Measurements from ENCODE around the gene CYP39A1. TPM values are rescaled to one million over a fixed set of nuclear protein-coding genes. Genes with fewer than 3 reads are reported as not detected.

Gene CYP39A1
- total RNA-seq, 2 donors from 2014 or later: not detected

DNA sequence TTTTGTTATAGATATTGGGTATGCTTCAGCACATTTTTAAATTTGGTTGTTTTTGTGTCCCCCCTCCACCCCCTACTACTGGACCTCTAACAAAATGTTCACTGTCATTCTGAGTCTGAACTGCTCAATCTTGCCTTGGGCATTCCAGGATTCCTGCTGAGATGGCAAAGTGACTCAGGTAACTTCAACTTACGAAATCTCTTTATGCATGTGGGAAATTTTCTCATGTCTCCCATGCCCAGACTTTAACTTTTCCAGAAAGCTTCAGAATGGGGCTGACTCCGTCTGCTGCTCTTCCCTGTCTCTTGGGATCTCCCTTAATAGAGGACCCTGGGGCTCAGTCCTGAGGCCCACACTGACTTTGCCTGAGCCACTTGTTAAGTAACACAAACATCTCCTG lies 14.0 kb downstream of the CYP39A1 start:
- ATAC-seq (replicated peaks in 1 of 2) (no peak), DNase-seq (no peak)
- H3K4me1 Mint-ChIP-seq (ENCODE audit: low read depth): peaks cover 11% of the 10 kb centered on the region
- no peak overlapping the region for H3K4me3 Mint-ChIP-seq
- no peaks in the 10 kb centered on the region for H3K36me3 Mint-ChIP-seq (ENCODE audit: insufficient read depth in 2 of 2)
- H3K27me3 Mint-ChIP-seq (ENCODE audit: low read depth): peaks cover 39% of the 10 kb centered on the region
- H3K9me3 Mint-ChIP-seq: peaks cover 3% of the 10 kb centered on the region in 2 donors
- no peak overlapping the region for H3K27ac Mint-ChIP-seq

DNA sequence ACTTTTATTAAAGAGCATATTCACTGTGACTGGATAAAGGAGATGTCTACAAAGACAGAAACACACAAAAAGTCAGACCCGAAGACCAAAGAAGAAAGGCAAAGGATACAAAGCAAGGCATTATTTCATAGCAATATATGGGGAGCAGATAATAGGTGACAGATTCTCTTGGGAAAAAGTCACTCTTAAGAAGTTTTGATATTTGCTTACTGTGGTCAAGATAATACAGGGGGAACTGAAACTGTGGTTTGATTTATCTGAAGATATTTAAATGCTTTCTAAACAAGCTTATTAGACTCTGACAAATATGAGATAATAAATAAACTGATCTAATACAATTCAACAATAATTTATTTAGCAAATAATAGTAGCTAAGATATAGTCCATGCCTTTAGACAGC lies 14.7 kb downstream of the CYP39A1 start:
- Mint-ChIP-seq H3K4me3 (no peak overlapping the region), H3K9me3 (peaks cover 3% of the 10 kb centered on the region in 2 donors), H3K27ac (no peak overlapping the region), H3K4me1 (ENCODE audit: low read depth) (peaks cover 4% of the 10 kb centered on the region), H3K27me3 (ENCODE audit: low read depth) (peaks cover 37% of the 10 kb centered on the region), H3K36me3 (ENCODE audit: insufficient read depth in 2 of 2) (no peaks in the 10 kb centered on the region)
- ATAC-seq (replicated peaks in 1 of 2) (no peak), DNase-seq (no peak)

DNA sequence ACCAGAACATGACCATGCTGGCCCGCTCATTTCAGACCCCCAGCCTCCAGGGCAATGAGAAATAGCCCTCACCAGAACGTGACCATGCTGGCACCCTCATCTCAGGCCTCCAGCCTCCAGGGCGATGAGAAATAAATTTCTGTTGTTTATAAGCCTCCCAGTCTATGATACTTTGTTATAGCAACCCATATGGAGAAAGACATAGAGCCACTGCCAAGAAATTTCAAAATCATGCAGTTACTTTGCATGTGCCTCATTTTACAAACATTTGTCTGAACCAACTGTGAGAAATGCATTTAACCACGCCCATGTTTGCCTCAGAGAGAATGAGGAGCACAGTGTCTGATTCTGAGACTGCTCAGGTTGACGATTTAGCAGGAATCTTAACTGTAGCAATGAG lies 15.5 kb downstream of the CYP39A1 start:
- H3K9me3 Mint-ChIP-seq: no peaks in the 10 kb centered on the region
- no peak overlapping the region for H3K27ac Mint-ChIP-seq
- ATAC-seq (replicated peaks in 1 of 2) (no peak), DNase-seq (no peak)
- no peaks in the 10 kb centered on the region for H3K4me1 Mint-ChIP-seq (ENCODE audit: low read depth)
- H3K27me3 Mint-ChIP-seq (ENCODE audit: low read depth): peaks cover 39% of the 10 kb centered on the region
- H3K36me3 Mint-ChIP-seq (ENCODE audit: insufficient read depth in 2 of 2): no peaks in the 10 kb centered on the region
- H3K4me3 Mint-ChIP-seq: no peak overlapping the region

DNA sequence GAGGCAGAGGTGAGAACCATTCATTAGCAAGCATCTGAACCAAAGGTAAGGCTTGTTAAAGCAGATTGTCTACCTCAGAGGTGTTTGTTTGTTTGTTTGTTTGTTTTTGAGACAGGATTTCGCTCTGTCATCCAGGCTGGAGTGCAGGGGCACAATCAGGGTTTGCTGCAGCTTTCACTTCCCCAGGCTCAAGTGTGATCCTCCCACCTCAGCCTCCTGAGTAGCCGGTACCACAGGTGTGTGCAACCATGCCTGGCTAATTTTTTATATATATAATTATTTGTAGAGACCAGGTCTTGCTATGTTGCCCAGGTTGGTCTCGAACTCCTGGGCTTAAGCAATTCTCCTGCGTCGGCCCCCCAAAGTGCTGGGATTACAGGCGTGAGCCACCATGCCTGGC lies 17.2 kb downstream of the CYP39A1 start:
- H3K9me3 Mint-ChIP-seq: no peaks in the 10 kb centered on the region
- H3K27ac Mint-ChIP-seq: no peak overlapping the region
- ATAC-seq (replicated peaks in 1 of 2) (no peak), DNase-seq (no peak)
- H3K36me3 Mint-ChIP-seq (ENCODE audit: insufficient read depth in 2 of 2): no peaks in the 10 kb centered on the region
- no peaks in the 10 kb centered on the region for H3K4me1 Mint-ChIP-seq (ENCODE audit: low read depth)
- H3K4me3 Mint-ChIP-seq: no peak overlapping the region
- peaks cover 40% of the 10 kb centered on the region for H3K27me3 Mint-ChIP-seq (ENCODE audit: low read depth)

DNA sequence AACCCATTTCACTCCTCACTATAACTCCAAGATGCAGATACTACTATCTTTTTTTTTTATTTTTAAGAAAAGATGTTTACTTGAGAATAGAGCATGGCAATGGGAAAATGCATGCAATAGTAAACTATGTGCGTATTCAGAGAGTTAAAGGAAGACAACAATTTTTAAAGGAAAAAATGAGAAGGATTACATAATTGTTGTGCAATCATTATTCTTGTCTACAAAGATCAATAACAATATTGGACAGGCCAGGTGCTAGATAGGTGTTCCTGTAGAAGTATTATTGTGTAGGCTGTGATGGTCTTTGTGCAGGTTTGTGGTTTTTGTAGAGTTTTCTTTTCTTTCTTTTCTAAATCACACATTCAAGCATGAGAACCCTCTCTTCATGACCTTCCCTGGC lies 20.6 kb downstream of the CYP39A1 start:
- peaks cover 29% of the 10 kb centered on the region for H3K27me3 Mint-ChIP-seq (ENCODE audit: low read depth)
- H3K27ac Mint-ChIP-seq: no peak overlapping the region
- H3K36me3 Mint-ChIP-seq (ENCODE audit: insufficient read depth in 2 of 2): no peaks in the 10 kb centered on the region
- H3K4me1 Mint-ChIP-seq (ENCODE audit: low read depth): no peaks in the 10 kb centered on the region
- no peaks in the 10 kb centered on the region for H3K9me3 Mint-ChIP-seq
- DNase-seq: no peak
- H3K4me3 Mint-ChIP-seq: no peak overlapping the region
- ATAC-seq (replicated peaks in 1 of 2): no peak

DNA sequence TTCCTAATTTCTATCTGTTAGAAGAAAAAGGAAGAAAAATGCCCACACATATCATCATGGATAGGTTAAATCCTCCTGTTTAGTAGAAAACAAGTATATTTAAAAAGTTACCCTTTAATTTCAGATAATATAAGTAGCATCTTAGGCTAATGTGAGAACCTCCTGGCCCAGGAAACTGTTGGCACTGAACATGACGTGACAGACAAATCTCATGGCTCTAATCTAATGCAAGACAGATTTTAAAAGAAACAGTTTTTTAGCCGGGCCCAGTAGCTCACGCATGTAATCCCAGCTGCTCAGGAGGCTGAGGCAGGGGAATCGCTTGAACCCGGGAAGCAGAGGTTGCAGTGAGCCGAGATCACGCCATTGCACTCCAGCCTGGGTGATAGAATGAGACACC lies 22.9 kb downstream of the CYP39A1 start:
- ATAC-seq (replicated peaks in 1 of 2) (no peak), DNase-seq (no peak)
- Mint-ChIP-seq H3K9me3 (no peaks in the 10 kb centered on the region), H3K27me3 (ENCODE audit: low read depth) (peaks cover 33% of the 10 kb centered on the region), H3K4me3 (no peak overlapping the region), H3K4me1 (ENCODE audit: low read depth) (peaks cover 6% of the 10 kb centered on the region), H3K27ac (no peak overlapping the region), H3K36me3 (ENCODE audit: insufficient read depth in 2 of 2) (no peaks in the 10 kb centered on the region)

DNA sequence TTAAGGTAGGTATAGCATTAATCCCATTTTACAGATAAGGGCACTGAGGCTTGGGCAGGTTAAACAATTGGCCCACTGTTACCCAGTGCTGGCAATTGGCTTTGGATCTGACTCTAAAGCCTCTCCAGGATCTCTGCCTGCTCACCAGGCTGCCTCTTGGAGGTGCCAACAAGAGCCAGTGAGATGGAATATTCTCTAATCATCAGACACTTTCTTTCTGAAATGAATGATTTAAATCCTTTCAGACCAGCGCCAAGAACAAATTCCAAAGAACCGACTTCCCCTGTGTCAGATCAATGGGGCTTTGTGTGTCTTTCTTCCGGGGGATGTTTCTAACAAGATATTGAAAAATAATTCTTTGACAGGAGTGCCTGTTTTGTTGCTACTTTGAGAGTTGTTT lies 23.6 kb downstream of the CYP39A1 start:
- Mint-ChIP-seq H3K27me3 (ENCODE audit: low read depth) (peaks cover 33% of the 10 kb centered on the region), H3K4me3 (no peak overlapping the region), H3K9me3 (no peaks in the 10 kb centered on the region), H3K4me1 (ENCODE audit: low read depth) (peaks cover 6% of the 10 kb centered on the region), H3K27ac (no peak overlapping the region), H3K36me3 (ENCODE audit: insufficient read depth in 2 of 2) (no peaks in the 10 kb centered on the region)
- no peak for ATAC-seq (replicated peaks in 1 of 2)
- DNase-seq: no peak

DNA sequence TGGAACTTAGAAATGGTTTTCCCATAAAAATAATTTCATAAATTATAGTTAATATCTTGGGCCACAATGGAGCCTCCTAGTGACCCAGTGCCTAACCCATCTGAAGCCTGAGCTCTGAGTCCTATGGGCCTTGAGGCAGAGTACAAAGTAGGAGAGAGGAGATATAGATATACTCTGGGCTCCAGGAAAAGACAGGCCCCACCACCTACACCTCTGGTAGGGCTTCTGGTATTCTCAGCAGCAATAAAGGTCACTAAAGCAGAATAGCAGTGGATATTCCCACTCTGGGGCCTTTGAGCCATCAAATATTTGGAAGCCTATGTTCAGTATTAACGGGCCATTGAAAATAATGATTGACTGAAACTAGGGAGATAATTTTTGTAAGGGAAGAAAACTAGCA lies 24.1 kb downstream of the CYP39A1 start:
- Mint-ChIP-seq H3K36me3 (ENCODE audit: insufficient read depth in 2 of 2) (no peaks in the 10 kb centered on the region), H3K27ac (no peak overlapping the region), H3K4me3 (no peak overlapping the region), H3K4me1 (ENCODE audit: low read depth) (peaks cover 6% of the 10 kb centered on the region), H3K9me3 (no peaks in the 10 kb centered on the region), H3K27me3 (ENCODE audit: low read depth) (peaks cover 36% of the 10 kb centered on the region)
- no peak for ATAC-seq (replicated peaks in 1 of 2)
- no peak for DNase-seq

DNA sequence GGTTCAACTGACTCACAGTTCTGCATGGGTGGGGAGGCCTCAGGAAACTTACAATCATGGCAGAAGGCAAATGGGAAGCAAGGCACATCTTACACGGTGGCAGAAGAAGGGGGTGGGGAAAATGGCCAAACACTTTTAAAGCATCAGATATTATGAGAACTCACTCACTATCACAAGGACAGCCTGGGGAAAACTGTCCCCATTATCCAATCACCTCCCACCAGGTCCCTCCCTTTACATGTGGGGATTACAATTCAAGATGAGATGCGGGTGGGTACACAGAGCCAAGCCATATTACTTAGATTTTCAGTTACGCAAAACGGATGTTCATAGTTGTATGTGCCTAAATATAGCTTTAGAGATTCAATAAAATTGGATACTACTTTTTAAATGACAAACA lies 25.6 kb downstream of the CYP39A1 start:
- Mint-ChIP-seq H3K9me3 (no peaks in the 10 kb centered on the region), H3K36me3 (ENCODE audit: insufficient read depth in 2 of 2) (no peaks in the 10 kb centered on the region), H3K27ac (no peak overlapping the region), H3K4me1 (ENCODE audit: low read depth) (peaks cover 6% of the 10 kb centered on the region), H3K4me3 (no peak overlapping the region), H3K27me3 (ENCODE audit: low read depth) (peaks cover 43% of the 10 kb centered on the region)
- ATAC-seq (replicated peaks in 1 of 2): no peak
- no peak for DNase-seq

DNA sequence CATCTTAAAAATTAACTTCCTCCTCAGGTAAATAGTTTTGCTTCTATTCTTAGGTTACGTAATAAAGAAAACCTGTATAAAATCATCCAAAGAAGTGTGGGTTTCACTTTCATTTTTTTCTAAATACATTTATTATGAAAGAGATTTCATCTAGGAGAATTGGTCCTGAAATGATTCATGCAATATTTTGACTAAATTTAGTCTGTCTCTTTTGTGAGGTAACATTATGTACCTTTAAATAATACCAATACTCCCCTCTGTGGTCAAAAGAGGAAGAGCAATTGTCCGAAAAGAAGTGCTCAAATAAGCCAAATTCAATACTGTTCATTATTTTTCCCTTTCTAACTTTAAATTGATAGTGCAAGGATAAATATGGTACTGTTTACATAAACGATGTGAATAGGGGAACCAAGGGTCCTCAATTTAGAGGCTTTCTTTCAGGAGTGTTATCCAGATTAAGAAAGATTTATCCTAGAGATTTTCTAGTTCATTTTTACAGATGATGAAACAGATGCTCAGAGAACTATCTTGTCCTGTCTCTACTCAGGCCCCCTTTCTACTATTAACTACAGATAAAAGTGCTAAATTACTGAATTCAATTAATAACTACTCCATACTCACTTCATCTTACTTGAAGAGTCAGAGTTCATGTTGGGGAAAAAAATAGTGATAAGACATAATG lies 26.2 kb downstream of the CYP39A1 start:
- peaks cover 42% of the 10 kb centered on the region for H3K27me3 Mint-ChIP-seq (ENCODE audit: low read depth)

DNA sequence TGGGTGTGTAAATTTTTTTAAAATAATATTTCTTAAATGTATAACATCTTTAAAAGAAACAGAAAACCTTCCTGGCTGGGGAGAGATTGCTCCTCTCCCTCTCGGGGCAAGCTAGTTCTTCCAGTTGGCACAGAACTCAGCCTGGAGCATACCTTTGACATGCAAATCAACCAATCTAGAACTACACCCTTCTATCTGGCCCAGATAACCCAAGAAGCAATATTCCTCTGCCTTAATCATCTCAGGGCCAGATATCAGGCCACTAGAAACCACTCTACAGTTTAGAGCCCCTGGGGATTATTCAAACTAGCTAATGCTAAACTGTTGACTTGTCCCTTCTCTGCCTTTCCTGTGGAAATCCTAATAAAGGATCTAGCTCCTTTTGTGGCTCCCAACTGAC lies 33.9 kb downstream of the CYP39A1 start:
- H3K27me3 Mint-ChIP-seq (ENCODE audit: low read depth): peaks cover 35% of the 10 kb centered on the region
- no peak overlapping the region for H3K27ac Mint-ChIP-seq
- no peak for DNase-seq
- no peaks in the 10 kb centered on the region for H3K9me3 Mint-ChIP-seq
- no peaks in the 10 kb centered on the region for H3K4me1 Mint-ChIP-seq (ENCODE audit: low read depth)
- H3K4me3 Mint-ChIP-seq: no peak overlapping the region
- no peaks in the 10 kb centered on the region for H3K36me3 Mint-ChIP-seq (ENCODE audit: insufficient read depth in 2 of 2)
- ATAC-seq (replicated peaks in 1 of 2): no peak

More for the DNA sequence above, 26.2 kb downstream of the CYP39A1 start:
- peaks cover 6% of the 10 kb centered on the region for H3K4me1 Mint-ChIP-seq (ENCODE audit: low read depth)
- peak overlapping the region in 1 of 2 donors; percentile 31 for H3K4me3 Mint-ChIP-seq
- H3K27ac Mint-ChIP-seq: peak overlapping the region; percentile 72
- DNase-seq (no peak), ATAC-seq (replicated peaks in 1 of 2) (peak; percentile 33 to 40)
- no peaks in the 10 kb centered on the region for H3K36me3 Mint-ChIP-seq (ENCODE audit: insufficient read depth in 2 of 2)
- H3K9me3 Mint-ChIP-seq: no peaks in the 10 kb centered on the region

DNA sequence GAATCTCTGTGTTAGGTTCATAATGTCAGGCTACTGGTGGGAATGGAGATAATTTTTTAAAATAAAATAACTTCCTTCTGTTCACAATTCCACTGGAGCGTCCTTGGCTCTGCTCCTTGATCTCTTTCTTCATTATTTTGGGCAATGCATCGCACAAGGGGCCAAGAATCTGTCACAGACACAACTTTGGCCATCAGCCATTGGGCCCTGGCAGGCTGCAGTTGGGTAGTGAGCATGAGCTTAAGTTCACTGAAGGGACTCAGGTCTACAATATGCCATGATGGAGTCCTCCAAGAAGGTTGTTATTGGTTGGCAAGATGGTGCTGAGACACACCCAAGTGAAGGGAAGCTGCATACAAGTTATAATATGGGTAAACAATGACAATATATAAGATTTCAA lies 40.0 kb downstream of the CYP39A1 start:
- ATAC-seq (replicated peaks in 1 of 2) (no peak), DNase-seq (no peak)
- no peak overlapping the region for H3K27ac Mint-ChIP-seq
- H3K27me3 Mint-ChIP-seq (ENCODE audit: low read depth): peaks cover 26% of the 10 kb centered on the region
- no peaks in the 10 kb centered on the region for H3K9me3 Mint-ChIP-seq
- no peaks in the 10 kb centered on the region for H3K4me1 Mint-ChIP-seq (ENCODE audit: low read depth)
- no peaks in the 10 kb centered on the region for H3K36me3 Mint-ChIP-seq (ENCODE audit: insufficient read depth in 2 of 2)
- no peak overlapping the region for H3K4me3 Mint-ChIP-seq

DNA sequence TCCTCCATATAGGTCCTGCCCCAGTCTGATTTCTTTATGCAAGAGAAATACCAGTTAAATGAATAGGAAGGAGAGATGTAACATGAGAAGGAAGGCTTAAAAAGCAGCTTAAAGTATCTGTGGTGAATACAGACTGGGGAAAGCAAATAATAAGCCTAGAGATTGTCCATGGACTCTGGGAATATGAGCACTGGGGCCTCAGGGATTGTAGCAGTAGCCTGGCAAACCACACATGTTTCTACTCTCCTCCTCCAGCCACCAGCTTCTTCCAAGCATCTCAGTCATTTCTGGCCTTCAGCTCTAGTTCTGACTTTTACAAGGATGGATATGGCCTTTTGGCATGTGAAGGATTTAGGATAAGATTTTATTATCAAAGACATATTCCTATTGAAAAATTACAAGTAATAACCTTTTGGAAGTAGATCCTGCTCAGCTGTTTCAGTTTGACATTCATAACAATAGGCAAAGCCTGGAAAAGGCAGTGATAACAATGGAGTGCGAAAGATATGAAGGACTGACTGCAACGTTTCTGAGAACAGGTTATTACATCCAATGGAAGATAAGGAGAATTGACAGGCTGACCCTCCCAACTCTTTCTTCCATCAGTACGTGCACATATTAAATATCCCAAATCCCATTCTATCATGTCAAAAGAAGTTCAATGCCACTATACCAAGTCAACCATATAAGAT lies 41.6 kb downstream of the CYP39A1 start:
- H3K27ac Mint-ChIP-seq: no peak overlapping the region
- H3K27me3 Mint-ChIP-seq (ENCODE audit: low read depth): peaks cover 16% of the 10 kb centered on the region
- no peak for DNase-seq
- no peaks in the 10 kb centered on the region for H3K4me1 Mint-ChIP-seq (ENCODE audit: low read depth)
- no peak overlapping the region for H3K4me3 Mint-ChIP-seq
- no peak for ATAC-seq (replicated peaks in 1 of 2)
- no peaks in the 10 kb centered on the region for H3K9me3 Mint-ChIP-seq
- no peaks in the 10 kb centered on the region for H3K36me3 Mint-ChIP-seq (ENCODE audit: insufficient read depth in 2 of 2)

DNA sequence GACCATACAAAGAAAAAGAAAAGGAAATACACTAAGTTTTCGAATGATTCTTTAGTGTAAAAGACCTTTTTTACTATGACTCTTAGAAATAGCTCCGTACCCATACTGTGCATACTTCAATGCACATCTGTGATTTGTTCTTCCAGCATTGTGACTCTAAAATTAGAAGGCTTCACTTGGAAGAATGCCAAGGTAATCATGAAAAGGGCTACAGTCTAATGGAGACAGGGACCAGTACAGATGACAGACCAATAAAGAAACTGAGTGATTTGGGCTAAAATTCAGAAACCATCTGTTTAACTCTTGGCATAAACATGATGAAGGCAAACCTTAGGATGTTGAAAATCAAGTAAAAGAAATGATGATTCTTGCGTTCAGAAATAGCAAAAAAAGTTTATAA lies 46.3 kb downstream of the CYP39A1 start:
- ATAC-seq (replicated peaks in 1 of 2) (no peak), DNase-seq (no peak)
- Mint-ChIP-seq H3K36me3 (ENCODE audit: insufficient read depth in 2 of 2) (no peaks in the 10 kb centered on the region), H3K27ac (no peak overlapping the region), H3K4me3 (no peak overlapping the region), H3K4me1 (ENCODE audit: low read depth) (no peaks in the 10 kb centered on the region), H3K27me3 (ENCODE audit: low read depth) (peaks cover 29% of the 10 kb centered on the region), H3K9me3 (no peaks in the 10 kb centered on the region)
